LNCaP clone FGC (cell line): Measurements from ENCODE around the gene SND1.

Source experiments
- DNase-seq: peaks from one replicate; pipeline ENCODE4 v3.0.0-alpha.2; 2011; ENCODE audit warnings: low read depth
- H3K4me3 ChIP-seq: 2 replicates; pipeline ENCODE4 v1.5.1; 2011; ENCODE audit warnings: mild to moderate bottlenecking, low read depth, low read length, control low read depth
- TF ChIP-seq, protein P1 (sequence below): IDR thresholded peaks from 2 replicates; pipeline ENCODE4 v1.5.1; 2012; ENCODE audit warnings: mild to moderate bottlenecking; ENCODE audit not compliant: control insufficient read depth, insufficient read depth; ENCODE audit errors: extremely low read depth

The SND1 gene

GRCh38 chr7:127759945-127760421, 108.0 kb downstream of the SND1 start:
- DNase-seq = no peak
- no peak overlapping the region for H3K4me3 ChIP-seq
- TF ChIP-seq, protein P1, sequence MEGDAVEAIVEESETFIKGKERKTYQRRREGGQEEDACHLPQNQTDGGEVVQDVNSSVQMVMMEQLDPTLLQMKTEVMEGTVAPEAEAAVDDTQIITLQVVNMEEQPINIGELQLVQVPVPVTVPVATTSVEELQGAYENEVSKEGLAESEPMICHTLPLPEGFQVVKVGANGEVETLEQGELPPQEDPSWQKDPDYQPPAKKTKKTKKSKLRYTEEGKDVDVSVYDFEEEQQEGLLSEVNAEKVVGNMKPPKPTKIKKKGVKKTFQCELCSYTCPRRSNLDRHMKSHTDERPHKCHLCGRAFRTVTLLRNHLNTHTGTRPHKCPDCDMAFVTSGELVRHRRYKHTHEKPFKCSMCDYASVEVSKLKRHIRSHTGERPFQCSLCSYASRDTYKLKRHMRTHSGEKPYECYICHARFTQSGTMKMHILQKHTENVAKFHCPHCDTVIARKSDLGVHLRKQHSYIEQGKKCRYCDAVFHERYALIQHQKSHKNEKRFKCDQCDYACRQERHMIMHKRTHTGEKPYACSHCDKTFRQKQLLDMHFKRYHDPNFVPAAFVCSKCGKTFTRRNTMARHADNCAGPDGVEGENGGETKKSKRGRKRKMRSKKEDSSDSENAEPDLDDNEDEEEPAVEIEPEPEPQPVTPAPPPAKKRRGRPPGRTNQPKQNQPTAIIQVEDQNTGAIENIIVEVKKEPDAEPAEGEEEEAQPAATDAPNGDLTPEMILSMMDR = no peak

DNA sequence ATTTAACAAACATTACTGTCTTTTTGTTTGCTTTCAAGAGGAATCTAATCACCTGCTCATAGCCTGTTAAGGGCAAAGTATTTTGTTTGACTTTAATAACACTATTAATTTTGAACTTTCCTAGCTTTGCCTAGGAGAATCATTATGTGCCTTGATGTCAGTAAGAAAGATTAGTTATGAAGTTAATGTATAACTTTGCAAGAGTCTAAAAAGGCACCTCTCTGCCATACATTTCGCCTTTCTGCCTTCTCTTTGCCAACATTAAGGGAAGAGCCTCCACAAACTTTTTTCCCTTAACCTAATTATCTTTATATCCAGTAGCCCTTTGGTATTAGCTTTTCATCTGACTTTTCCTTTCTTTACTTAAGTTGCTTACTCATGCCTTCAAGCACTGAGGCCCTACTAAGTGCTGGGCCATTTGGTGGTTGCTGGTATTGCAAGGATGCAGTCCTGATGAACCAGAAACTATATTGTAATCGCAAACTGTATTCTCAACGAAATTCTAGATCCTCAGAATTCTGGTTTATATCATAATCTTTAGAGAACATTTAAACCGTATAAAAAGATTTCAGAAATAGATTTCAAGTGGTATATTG, 108.5 kb downstream of the SND1 start:
- H3K4me3 ChIP-seq = no peak overlapping the region
- no peak for DNase-seq
- TF ChIP-seq, protein P1 = no peak

GRCh38 chr7:127761196-127761595, 109.2 kb downstream of the SND1 start:
- TF ChIP-seq, protein P1 = no peak
- no peak for DNase-seq
- H3K4me3 ChIP-seq = no peak overlapping the region

DNA sequence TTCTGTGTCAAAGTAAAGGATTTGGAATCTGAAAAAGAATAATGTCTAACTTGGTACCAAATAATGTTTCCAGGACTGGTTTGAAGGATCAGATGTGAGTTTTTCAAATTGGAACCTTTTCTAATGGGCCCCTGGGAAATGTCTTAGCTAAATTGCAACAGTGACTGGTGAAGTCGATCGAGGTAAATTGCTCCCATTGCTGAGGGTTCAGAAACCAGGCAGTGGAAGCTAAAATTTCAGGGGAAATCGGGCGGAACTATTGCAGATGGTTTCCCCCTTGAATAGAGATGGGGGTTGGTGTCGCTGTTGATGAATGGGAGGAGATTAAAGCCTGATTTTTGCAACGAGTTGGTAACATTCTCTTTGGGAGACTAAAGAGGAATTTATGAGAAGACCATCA, 112.7 kb downstream of the SND1 start:
- TF ChIP-seq, protein P1 = no peak
- H3K4me3 ChIP-seq = no peak overlapping the region
- no peak for DNase-seq

DNA sequence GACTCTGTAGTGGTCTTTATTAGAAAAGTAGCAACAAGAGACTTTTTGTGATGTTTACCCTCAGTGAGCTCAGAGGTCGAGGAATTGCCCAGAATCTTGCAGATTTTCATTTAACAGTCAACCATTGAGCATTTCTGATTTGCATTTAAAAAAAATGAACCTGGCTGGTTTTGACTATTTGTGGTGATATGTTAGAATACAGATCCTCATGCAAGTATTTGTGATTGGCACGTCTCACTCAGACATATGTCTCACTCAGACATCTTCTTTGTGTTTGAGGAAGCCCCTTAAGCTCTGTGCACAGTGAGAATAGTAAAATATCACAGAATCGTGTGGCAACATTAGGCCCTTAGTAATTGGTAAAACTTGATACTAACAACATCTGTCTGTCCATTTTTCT, 113.2 kb downstream of the SND1 start:
- TF ChIP-seq, protein P1 = no peak
- DNase-seq = no peak
- no peak overlapping the region for H3K4me3 ChIP-seq

- DNase-seq = no peak
Measured at GRCh38 chr7:127766831-127767459, 115.0 kb downstream of the SND1 start.

More at GRCh38 chr7:127766831-127767459, 115.0 kb downstream of the SND1 start:
- TF ChIP-seq, protein P1 = no peak
- no peak overlapping the region for H3K4me3 ChIP-seq
